Keratinocyte (primary cell): ENCODE results near the gene SUGCT.

Source experiments
- CTCF ChIP-seq, 3 experiments: IDR thresholded peaks in 1 of 3; conservative IDR thresholded peaks in 1 of 3; optimal IDR thresholded peaks in 1 of 3; 2 replicates in 2 of 3; 3 replicates in 1 of 3; pipeline versions ENCODE3 to v1.5.1; 2011; ENCODE audit warnings: low read length in 3 of 3, mild to moderate bottlenecking in 3 of 3, moderate library complexity in 2 of 3, control low read depth in 1 of 3, inconsistent platforms in 1 of 3; ENCODE audit not compliant: insufficient read depth in 2 of 3; ENCODE audit errors: extremely low read depth in 1 of 3
- EZH2 ChIP-seq: IDR thresholded peaks from one replicate; pipeline ENCODE4 v1.6.1; 2012; ENCODE audit warnings: inconsistent platforms, mild to moderate bottlenecking, low read length, moderate library complexity

GRCh38 chr7:40221836-40222235, 87.0 kb downstream of the SUGCT start:
- TF ChIP-seq CTCF (optimal IDR thresholded peaks at IDR 0.05 in 1 of 3, IDR thresholded peaks at IDR 0.05 in 1 of 3, conservative IDR thresholded peaks at IDR 0.05 in 1 of 3; ENCODE audit: extremely low read depth in 1 of 3, insufficient read depth in 2 of 3, low read length in 3 of 3) (no peak), EZH2 (no peak)
